Uterus (tissue), 4 donors: Measurements from ENCODE around the gene ZNF777. TPM values are rescaled to one million over a fixed set of nuclear protein-coding genes. Genes with fewer than 3 reads are reported as not detected.
A peak's percentile ranks its signal among the peaks of the same experiment; 100 is the strongest.

Experiments
- DNase-seq, 2 donors: peaks; one replicate each; pipeline ENCODE4 v3.0.0-alpha.2; 2019 to 2020
- H3K27ac ChIP-seq, 2 donors: fragments of 200-600 bp; sonication (generic); 1 replicate in 1 of 2; 2 replicates in 1 of 2; pipeline ENCODE4 v1.5.1; 2016 to 2018
- H3K27me3 ChIP-seq, 2 donors: fragments of 200-600 bp; sonication (generic); one replicate each; pipeline ENCODE4 v1.5.1; 2018 to 2019; ENCODE audit warnings: control low read depth in 1 of 2
- H3K36me3 ChIP-seq, 2 donors: fragments of 200-600 bp; sonication (generic); one replicate each; pipeline ENCODE4 v1.5.1; 2019; ENCODE audit warnings: control low read depth in 1 of 2
- H3K4me1 ChIP-seq, 2 donors: fragments of 200-600 bp; sonication (generic); one replicate each; pipeline ENCODE4 v1.5.1; 2018 to 2019; ENCODE audit warnings: control low read depth in 1 of 2
- H3K4me3 ChIP-seq, 2 donors: fragments of 200-600 bp; sonication (generic); 1 replicate in 1 of 2; 2 replicates in 1 of 2; pipeline ENCODE4 v1.5.1; 2018 to 2019; ENCODE audit warnings: mild to moderate bottlenecking in 1 of 2
- H3K9me3 ChIP-seq, 2 donors: fragments of 200-600 bp; sonication (generic); one replicate each; pipeline ENCODE4 v1.5.1; 2019; ENCODE audit warnings: control low read depth in 1 of 2
- CTCF ChIP-seq, 4 experiments: fragments of 200-600 bp in 2 of 4; fragments of 450-650 bp in 2 of 4; sonication (generic) in 2 of 4; IDR thresholded peaks; one replicate each; pipeline ENCODE4 v1.5.1; 2016 to 2019; ENCODE audit warnings: antibody characterized with exemption in 4 of 4, mild to moderate bottlenecking in 2 of 4, moderate library complexity in 1 of 4
- POLR2A ChIP-seq, 2 donors: fragments of 450-650 bp; IDR thresholded peaks; one replicate each; pipeline ENCODE4 v1.6.1; 2016; ENCODE audit warnings: antibody characterized with exemption in 2 of 2, mild to moderate bottlenecking in 1 of 2, moderate library complexity in 1 of 2
- intact Hi-C: fragments of 100-400 bp; cut with DNase I; formaldehyde crosslinking; loops from one replicate; pipeline ENCODE4 v1.15.1; 2023; ENCODE audit warnings: low total_unique reads
- total RNA-seq, 4 donors: library from RNA; depleted of rRNA in 3 of 4; stranded (reverse); fragments of >200 nt in 3 of 4; gene quantifications; one replicate each; pipeline versions ENCODE4 v1.1.0 to v1.2.4, GENCODE V29; 2014 to 2023
- donor health status: DM: yes; HTN: yes; CAD: no.

The ZNF777 gene
- total RNA-seq, 4 donors from 2014 or later: 4.4 to 15.9 (median 5.8) TPM

- Histone ChIP-seq H3K27ac (no peak overlapping the region), H3K9me3 (peaks cover 0 to under 1% of the 10 kb centered on the region in 2 donors), H3K4me1 (no peaks in the 10 kb centered on the region), H3K27me3 (no peaks in the 10 kb centered on the region), H3K36me3 (no peaks in the 10 kb centered on the region), H3K4me3 (no peak overlapping the region)
- intact Hi-C loops: no loop called here
- no peak for DNase-seq
- TF ChIP-seq CTCF (IDR thresholded peaks at IDR 0.05) (no peak), POLR2A (IDR thresholded peaks at IDR 0.05) (no peak)
These were observed 40.0 kb upstream of the ZNF777 start for GRCh38 chr7:149500910-149501309.

GRCh38 chr7:149500201-149500600 lies 39.3 kb upstream of the ZNF777 start:
- intact Hi-C loops: no loop called here
- H3K4me3 ChIP-seq: no peak overlapping the region
- no peak for DNase-seq
- no peak for TF ChIP-seq POLR2A (IDR thresholded peaks at IDR 0.05)
- TF ChIP-seq CTCF (IDR thresholded peaks at IDR 0.05): no peak
- no peak overlapping the region for H3K27ac ChIP-seq
- no peaks in the 10 kb centered on the region for H3K9me3 ChIP-seq
- H3K4me1 ChIP-seq: no peaks in the 10 kb centered on the region
- H3K27me3 ChIP-seq: no peaks in the 10 kb centered on the region
- no peaks in the 10 kb centered on the region for H3K36me3 ChIP-seq

- no peaks in the 10 kb centered on the region for H3K4me1 ChIP-seq
- H3K27ac ChIP-seq: no peak overlapping the region
- intact Hi-C loops: no loop called here
- no peaks in the 10 kb centered on the region for H3K27me3 ChIP-seq
- TF ChIP-seq CTCF (IDR thresholded peaks at IDR 0.05) (no peak), POLR2A (IDR thresholded peaks at IDR 0.05) (no peak)
- no peaks in the 10 kb centered on the region for H3K36me3 ChIP-seq
- no peak overlapping the region for H3K4me3 ChIP-seq
- DNase-seq: no peak
- H3K9me3 ChIP-seq: no peaks in the 10 kb centered on the region
These were observed 37.9 kb upstream of the ZNF777 start for GRCh38 chr7:149498811-149499210.

GRCh38 chr7:149497467-149498261 lies 36.8 kb upstream of the ZNF777 start, which contains the start of gene ZNF746:
TSS of gene ZNF746 (minus strand) at chr7:149497809. CDS start at chr7:149497536, 273 bp downstream.
- intact Hi-C loops: no loop called here
- no peaks in the 10 kb centered on the region for H3K27me3 ChIP-seq
- H3K9me3 ChIP-seq: no peaks in the 10 kb centered on the region
- no peaks in the 10 kb centered on the region for H3K36me3 ChIP-seq
- peak; percentile 66 to 77 for DNase-seq
- peak within 1 kb of the TSS; percentile 91 for H3K27ac ChIP-seq
- peak within 1 kb of the TSS; percentile 64 to 75 for H3K4me3 ChIP-seq
- TF ChIP-seq CTCF (IDR thresholded peaks at IDR 0.05) (peak in 3 of 4 experiments; percentile 77 to 84 (median 79)), POLR2A (IDR thresholded peaks at IDR 0.05) (peak in 1 of 2 donors; percentile 61)
- H3K4me1 ChIP-seq: no peaks in the 10 kb centered on the region

- Histone ChIP-seq H3K4me3 (peak overlapping the region; percentile 64 to 75), H3K27ac (peak overlapping the region; percentile 91), H3K4me1 (no peaks in the 10 kb centered on the region), H3K9me3 (no peaks in the 10 kb centered on the region), H3K27me3 (no peaks in the 10 kb centered on the region), H3K36me3 (no peaks in the 10 kb centered on the region)
- DNase-seq: peak; percentile 56 to 57
- no peak for TF ChIP-seq CTCF (IDR thresholded peaks at IDR 0.05)
- intact Hi-C loops: no loop called here
These were observed 36.0 kb upstream of the ZNF777 start for GRCh38 chr7:149496642-149497391.
